Measurements from ENCODE around the gene NDP. TPM values are rescaled to one million over a fixed set of nuclear protein-coding genes. Genes with fewer than 3 reads are reported as not detected.

Gene NDP
- total and polyA plus RNA-seq, 10 of the 15 experiments (the other 5 are each of a cell fraction or from before 2014, with no cell fraction given), result 0.04 TPM; not detected in 9

- SMC1A ChIA-PET (ENCODE audit: uncharacterized antibody, unreplicated experiment), result no interaction called here
- Histone ChIP-seq H2AFZ (ENCODE audit: control insufficient read depth, low read depth, low read length) (no peak overlapping the region), H3K4me1 (ENCODE audit: control insufficient read depth, insufficient read depth, low read length) (no peaks in the 10 kb centered on the region), H3K27me3 (replicated peaks in 1 of 2; ENCODE audit: control insufficient read depth in 2 of 2, insufficient read depth in 2 of 2, low read length in 1 of 2) (no peaks in the 10 kb centered on the region), H3K4me2 (ENCODE audit: control insufficient read depth, insufficient read depth) (no peak overlapping the region), H4K20me1 (ENCODE audit: control insufficient read depth, insufficient read depth) (no peaks in the 10 kb centered on the region), H3K9ac (ENCODE audit: control insufficient read depth, insufficient read depth, low read length) (no peak overlapping the region), H3K9me3 (replicated peaks; ENCODE audit: control insufficient read depth, insufficient read depth, low read length) (no peaks in the 10 kb centered on the region), H3K36me3 (ENCODE audit: control insufficient read depth in 2 of 2, insufficient read depth in 2 of 2, low read length in 1 of 2) (no peaks in the 10 kb centered on the region), H3K4me3 (no peak overlapping the region), H3K27ac (ENCODE audit: control insufficient read depth, insufficient read depth) (no peak overlapping the region), H3K79me2 (ENCODE audit: control insufficient read depth, insufficient read depth, low read length) (no peaks in the 10 kb centered on the region)
- in situ Hi-C loops (cut with MboI), result no loop called here
- DNase-seq (ENCODE audit: low read depth, low spot score) (no peak), ATAC-seq (no peak), FAIRE-seq (no peak)
- RAD21 ChIA-PET (ENCODE audit: unreplicated experiment), result no interaction called here
- TF ChIP-seq BCL3 (IDR thresholded peaks at IDR 0.05; ENCODE audit: borderline replicate concordance, insufficient read depth, low read depth, low read length, poor library complexity, severe bottlenecking), result no peak
- POLR2A ChIA-PET, result no interaction called here
- CTCF ChIA-PET, result no interaction called here
- BruUV-seq (replicated peaks), result no TSS peak
- 47% methylated on average over 3 of the region's 3 CpGs for WGBS (ENCODE audit: insufficient coverage, insufficient replicate concordance, low lambda C conversion rate, missing lambda C conversion rate)
- intact Hi-C loops (cut with micrococcal nuclease; ENCODE audit: unreplicated experiment), result no loop called here
Observed at GRCh38 chrX:43963726-43964125, 9.5 kb downstream of the NDP start.

- ATAC-seq (no peak), DNase-seq (ENCODE audit: low read depth, low spot score) (no peak), FAIRE-seq (no peak)
- no TSS peak for BruUV-seq (replicated peaks)
- Histone ChIP-seq H4K20me1 (ENCODE audit: control insufficient read depth, insufficient read depth) (no peaks in the 10 kb centered on the region), H3K4me3 (no peak overlapping the region), H3K36me3 (ENCODE audit: control insufficient read depth in 2 of 2, insufficient read depth in 2 of 2, low read length in 1 of 2) (no peaks in the 10 kb centered on the region), H3K9me3 (replicated peaks; ENCODE audit: control insufficient read depth, insufficient read depth, low read length) (no peaks in the 10 kb centered on the region), H3K79me2 (ENCODE audit: control insufficient read depth, insufficient read depth, low read length) (no peaks in the 10 kb centered on the region), H3K4me1 (ENCODE audit: control insufficient read depth, insufficient read depth, low read length) (no peaks in the 10 kb centered on the region), H3K9ac (ENCODE audit: control insufficient read depth, insufficient read depth, low read length) (no peak overlapping the region), H3K27me3 (replicated peaks in 1 of 2; ENCODE audit: control insufficient read depth in 2 of 2, insufficient read depth in 2 of 2, low read length in 1 of 2) (no peaks in the 10 kb centered on the region), H3K4me2 (ENCODE audit: control insufficient read depth, insufficient read depth) (no peak overlapping the region), H2AFZ (ENCODE audit: control insufficient read depth, low read depth, low read length) (no peak overlapping the region), H3K27ac (ENCODE audit: control insufficient read depth, insufficient read depth) (no peak overlapping the region)
- SMC1A ChIA-PET (ENCODE audit: uncharacterized antibody, unreplicated experiment), result no interaction called here
- 49% methylated on average over 9 of the region's 9 CpGs for WGBS (ENCODE audit: insufficient coverage, insufficient replicate concordance, low lambda C conversion rate, missing lambda C conversion rate)
- RAD21 ChIA-PET (ENCODE audit: unreplicated experiment), result no interaction called here
- in situ Hi-C loops (cut with MboI), result no loop called here
- CTCF ChIA-PET, result interaction anchor here (0.8 to 1.1 kb wide), 3 partner anchors 11 to 282 kb away, joined by 3 read pairs; no protein-coding TSS in a partner anchor
- intact Hi-C loops (cut with micrococcal nuclease; ENCODE audit: unreplicated experiment), result no loop called here
- POLR2A ChIA-PET, result interaction anchor here (0.6 kb wide), 1 partner anchor 1108 kb away, joined by 4 read pairs; no protein-coding TSS in a partner anchor
- TF ChIP-seq E4F1 (IDR thresholded peaks at IDR 0.05; ENCODE audit: borderline replicate concordance, partially characterized antibody) (no peak), ZNF384 (IDR thresholded peaks at IDR 0.05; ENCODE audit: borderline replicate concordance, low read depth, low read length) (no peak), BHLHE40 (IDR thresholded peaks at IDR 0.05; ENCODE audit: borderline replicate concordance in 1 of 2, low read depth in 2 of 2, low read length in 1 of 2) (no peak), CHD2 (IDR thresholded peaks at IDR 0.05; ENCODE audit: borderline replicate concordance, low read depth, low read length) (no peak), IRF4 (IDR thresholded peaks at IDR 0.05; ENCODE audit: low read depth, low read length) (no peak), CBX5 (IDR thresholded peaks at IDR 0.05; ENCODE audit: low read depth) (no peak), HDGF (IDR thresholded peaks at IDR 0.05) (no peak), TARDBP (IDR thresholded peaks at IDR 0.05; ENCODE audit: borderline replicate concordance) (no peak), ZNF207 (IDR thresholded peaks at IDR 0.05; ENCODE audit: borderline replicate concordance) (no peak), CHD4 (IDR thresholded peaks at IDR 0.05) (no peak), YY1 (IDR thresholded peaks at IDR 0.05; ENCODE audit: low read depth, low read length) (no peak)
Observed at GRCh38 chrX:43962636-43963035, 10.6 kb downstream of the NDP start.

All from GM12878 (cell line).